Right atrium auricular region (tissue), 2 donors: ENCODE measurements around the gene MMS22L. TPM values are rescaled to one million over a fixed set of nuclear protein-coding genes. Genes with fewer than 3 reads are reported as not detected.

Source experiments
- DNase-seq: peaks from one replicate; pipeline ENCODE4 v3.0.0-alpha.2; 2019; ENCODE audit warnings: low spot score
- H3K27ac ChIP-seq, 2 donors: fragments of 200-600 bp; sonication (generic); 1 replicate in 1 of 2; 2 replicates in 1 of 2; pipeline ENCODE4 v1.5.1; 2016 to 2019
- H3K27me3 ChIP-seq, 2 donors: fragments of 200-600 bp; sonication (generic); one replicate each; pipeline versions ENCODE4 v1.5.1 to v1.6.0; 2017 to 2019
- H3K36me3 ChIP-seq: fragments of 200-600 bp; sonication (generic); one replicate; pipeline ENCODE4 v1.5.1; 2016
- H3K4me1 ChIP-seq, 2 donors: fragments of 200-600 bp; sonication (generic); one replicate each; pipeline versions ENCODE4 v1.5.1 to v1.6.0; 2017 to 2019
- H3K4me3 ChIP-seq, 2 donors: fragments of 200-600 bp; sonication (generic); 1 replicate in 1 of 2; 2 replicates in 1 of 2; pipeline ENCODE4 v1.5.1; 2017 to 2019; ENCODE audit warnings: mild to moderate bottlenecking in 1 of 2, moderate library complexity in 1 of 2
- H3K9me3 ChIP-seq, 2 donors: fragments of 200-600 bp; sonication (generic); one replicate each; pipeline ENCODE4 v1.5.1; 2019
- CTCF ChIP-seq, 2 donors: fragments of 200-600 bp; sonication (generic); IDR thresholded peaks; one replicate each; pipeline ENCODE4 v1.5.1; 2019; ENCODE audit warnings: antibody characterized with exemption in 2 of 2
- total RNA-seq, 2 donors: library from RNA; depleted of rRNA; stranded (reverse); fragments of >200 nt; gene quantifications; one replicate each; pipeline ENCODE4 v1.1.0, GENCODE V29; 2016

MMS22L gene
- total RNA-seq, 2 donors from 2014 or later, result 1.1 to 4.0 TPM

GRCh38 chr6:97275804-97276203 is 7.2 kb downstream of the MMS22L start:
- Histone ChIP-seq H3K9me3 (no peaks in the 10 kb centered on the region), H3K36me3 (peaks cover 7% of the 10 kb centered on the region), H3K27me3 (no peaks in the 10 kb centered on the region), H3K4me3 (no peak overlapping the region), H3K27ac (no peak overlapping the region), H3K4me1 (no peaks in the 10 kb centered on the region)
- TF ChIP-seq CTCF (IDR thresholded peaks at IDR 0.05), result no peak
- no peak for DNase-seq

- no peaks in the 10 kb centered on the region for H3K36me3 ChIP-seq
- H3K4me3 ChIP-seq, result no peak overlapping the region
- H3K27ac ChIP-seq, result no peak overlapping the region
- no peak for DNase-seq
- H3K27me3 ChIP-seq, result no peaks in the 10 kb centered on the region
- TF ChIP-seq CTCF (IDR thresholded peaks at IDR 0.05), result no peak
- no peaks in the 10 kb centered on the region for H3K9me3 ChIP-seq
- H3K4me1 ChIP-seq, result no peaks in the 10 kb centered on the region
Measured at GRCh38 chr6:97269821-97270220, 13.2 kb downstream of the MMS22L start.

- Histone ChIP-seq H3K36me3 (peaks cover 5% of the 10 kb centered on the region), H3K4me1 (no peaks in the 10 kb centered on the region), H3K27ac (no peak overlapping the region), H3K27me3 (no peaks in the 10 kb centered on the region), H3K4me3 (no peak overlapping the region), H3K9me3 (no peaks in the 10 kb centered on the region)
- no peak for TF ChIP-seq CTCF (IDR thresholded peaks at IDR 0.05)
- DNase-seq, result no peak
Measured at GRCh38 chr6:97262676-97263075, 20.3 kb downstream of the MMS22L start.

GRCh38 chr6:97246842-97247241 is 36.2 kb downstream of the MMS22L start:
- H3K27ac ChIP-seq, result no peak overlapping the region
- H3K27me3 ChIP-seq, result no peaks in the 10 kb centered on the region
- no peak overlapping the region for H3K4me3 ChIP-seq
- DNase-seq, result no peak
- H3K9me3 ChIP-seq, result no peaks in the 10 kb centered on the region
- H3K4me1 ChIP-seq, result no peaks in the 10 kb centered on the region
- TF ChIP-seq CTCF (IDR thresholded peaks at IDR 0.05), result no peak
- H3K36me3 ChIP-seq, result peaks cover 12% of the 10 kb centered on the region

- no peaks in the 10 kb centered on the region for H3K9me3 ChIP-seq
- H3K27me3 ChIP-seq, result no peaks in the 10 kb centered on the region
- no peak overlapping the region for H3K4me3 ChIP-seq
- DNase-seq, result no peak
- H3K27ac ChIP-seq, result no peak overlapping the region
- TF ChIP-seq CTCF (IDR thresholded peaks at IDR 0.05), result no peak
- peaks cover 12% of the 10 kb centered on the region for H3K36me3 ChIP-seq
- no peaks in the 10 kb centered on the region for H3K4me1 ChIP-seq
Measured at GRCh38 chr6:97240222-97240621, 42.8 kb downstream of the MMS22L start.

- Histone ChIP-seq H3K27me3 (no peaks in the 10 kb centered on the region), H3K27ac (no peak overlapping the region), H3K4me3 (no peak overlapping the region), H3K4me1 (no peaks in the 10 kb centered on the region), H3K36me3 (no peaks in the 10 kb centered on the region), H3K9me3 (no peaks in the 10 kb centered on the region)
- DNase-seq, result no peak
- TF ChIP-seq CTCF (IDR thresholded peaks at IDR 0.05), result no peak
Measured at GRCh38 chr6:97231911-97232310, 51.1 kb downstream of the MMS22L start.
